Ishikawa (cell line): ENCODE measurements around the gene HTRA3.

Experiments
- RAD21 ChIP-seq: IDR thresholded peaks from 2 replicates; pipeline ENCODE4 v1.6.1; 2012; ENCODE audit warnings: low read depth
- YY1 ChIP-seq: IDR thresholded peaks from 2 replicates; pipeline ENCODE4 v1.6.1; 2012; ENCODE audit warnings: low read depth

- TF ChIP-seq RAD21 = no peak
- TF ChIP-seq YY1 = no peak
Measured at GRCh38 chr4:8270912-8271815, 1.6 kb downstream of the HTRA3 start.
